Activated CD4-positive, alpha-beta memory T cell treated with anti-CD3 and anti-CD28 coated beads, Interleukin-2, amount 10 ng/mL, durations not matched to agents 7 days and 5 days (primary cell): ENCODE results near the gene CNTNAP2. TPM values are rescaled to one million over a fixed set of nuclear protein-coding genes. Genes with fewer than 3 reads are reported as not detected.
"Not testable (repeated sequence)": the region's sequence is repeated elsewhere in the genome, so short reads cannot be mapped to it uniquely, and the experiment has no call there.

Source experiments
- CTCF ChIA-PET: fragments of 350-600 bp; sonication (Branson Sonifier 250); formaldehyde crosslinking; loops from one replicate; lab custom pipeline; 2021; ENCODE audit warnings: antibody characterized with exemption, inconsistent platforms; lab: Charles Lee
- POLR2A ChIA-PET: fragments of 350-600 bp; sonication (Branson Sonifier 250); formaldehyde crosslinking; loops from one replicate; lab custom pipeline; 2021; ENCODE audit warnings: antibody characterized with exemption; lab: Charles Lee
- DNase-seq: peaks from one replicate; pipeline ENCODE4 v3.0.0-alpha.2; 2020
- H3K27ac Mint-ChIP-seq: one replicate; pipeline ENCODE4 v1.8.0; 2021; ENCODE audit warnings: mild to moderate bottlenecking, mixed read lengths
- H3K27me3 Mint-ChIP-seq: one replicate; pipeline ENCODE4 v1.8.0; 2021; ENCODE audit warnings: mixed read lengths
- H3K36me3 Mint-ChIP-seq: one replicate; pipeline ENCODE4 v1.8.0; 2021; ENCODE audit warnings: low read depth, mixed read lengths
- H3K4me1 Mint-ChIP-seq: one replicate; pipeline ENCODE4 v1.8.0; 2021; ENCODE audit warnings: mixed read lengths
- H3K4me3 Mint-ChIP-seq: one replicate; pipeline ENCODE4 v1.8.0; 2021; ENCODE audit warnings: mild to moderate bottlenecking, mixed read lengths
- H3K9me3 Mint-ChIP-seq: one replicate; pipeline ENCODE4 v1.8.0; 2021; ENCODE audit warnings: mixed read lengths
- total RNA-seq, 2 experiments: library from RNA; stranded (reverse); gene quantifications; one replicate each; pipeline ENCODE4 v1.2.3, GENCODE V29; 2021

CNTNAP2 gene
- total RNA-seq, 2 experiments from 2014 or later: not detected

DNA sequence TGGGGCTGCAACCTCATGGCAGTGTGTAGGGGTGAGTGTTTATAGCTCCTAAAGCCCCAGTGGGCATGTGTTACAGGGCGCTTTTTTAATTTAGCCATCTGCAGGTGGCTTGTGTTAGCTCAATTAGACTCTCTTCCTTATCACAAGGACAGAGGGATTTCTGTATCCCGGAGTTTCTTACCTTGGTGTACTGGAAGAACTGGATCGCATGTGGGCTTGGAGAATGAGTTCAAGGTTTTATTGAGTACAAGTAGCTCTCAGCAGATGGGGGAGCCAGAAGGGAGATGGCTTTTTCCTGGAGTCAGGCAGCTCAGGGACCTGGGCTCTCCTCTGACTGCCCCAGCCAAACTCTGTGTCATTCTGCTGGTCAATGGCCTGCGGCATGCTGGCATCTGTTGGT is 2320.4 kb downstream of the CNTNAP2 start:
- Mint-ChIP-seq H3K27me3 (peaks cover 2% of the 10 kb centered on the region), H3K9me3 (no peaks in the 10 kb centered on the region), H3K4me3 (no peak overlapping the region), H3K27ac (no peak overlapping the region), H3K4me1 (no peaks in the 10 kb centered on the region), H3K36me3 (no peaks in the 10 kb centered on the region)
- DNase-seq: no peak
- POLR2A ChIA-PET: no interaction called here
- CTCF ChIA-PET: no interaction called here

DNA sequence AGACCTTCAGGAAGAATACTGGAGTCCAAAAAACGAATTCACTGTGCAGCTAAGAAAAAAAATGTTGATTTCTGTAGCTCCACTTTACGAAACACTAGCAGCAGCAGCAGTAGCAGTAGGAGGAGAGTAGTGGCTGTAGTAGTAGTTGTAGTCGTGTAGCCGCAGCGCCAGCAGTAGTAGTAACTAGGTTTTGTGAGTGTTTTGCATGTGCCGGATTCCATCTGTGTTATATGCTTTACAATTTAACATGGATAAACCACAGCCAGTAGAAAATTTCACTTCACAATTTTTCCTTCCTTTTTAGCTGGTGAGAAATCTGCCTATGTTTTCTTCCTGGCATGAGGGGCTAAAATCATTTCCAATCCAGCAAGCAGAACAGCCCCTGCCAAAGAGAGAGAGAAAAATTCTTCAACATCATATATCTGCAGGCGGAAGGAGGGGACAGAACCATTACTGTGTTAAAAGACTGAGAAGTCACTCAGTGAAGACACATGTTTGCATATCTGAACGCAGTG is 2325.6 kb downstream of the CNTNAP2 start:
- Mint-ChIP-seq H3K9me3 (peaks cover 9% of the 10 kb centered on the region), H3K4me1 (peaks cover 7% of the 10 kb centered on the region), H3K36me3 (peaks cover 3% of the 10 kb centered on the region), H3K4me3 (no peak overlapping the region), H3K27ac (no peak overlapping the region), H3K27me3 (peaks cover 5% of the 10 kb centered on the region)
- CTCF ChIA-PET: no interaction called here
- DNase-seq: no peak
- POLR2A ChIA-PET: no interaction called here

DNA sequence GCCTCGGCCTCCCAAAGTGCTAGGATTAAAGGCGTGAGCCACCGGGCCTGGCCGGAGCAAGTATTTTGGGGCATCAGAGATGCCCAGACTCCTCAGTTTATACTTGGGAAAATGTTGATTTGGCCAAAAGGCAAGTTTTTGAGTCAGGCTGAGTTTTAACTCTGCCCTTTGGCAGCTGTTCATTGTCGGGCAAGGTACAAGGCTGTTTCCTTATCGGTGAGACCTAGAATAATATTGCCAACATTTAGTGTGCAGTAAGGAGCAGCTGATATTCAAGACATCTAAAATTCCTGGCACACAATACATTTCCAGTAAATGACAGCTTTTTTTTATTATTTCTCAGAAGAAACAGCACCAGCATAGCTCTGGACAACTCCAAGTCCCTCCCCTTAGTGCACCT is 2326.3 kb downstream of the CNTNAP2 start:
- H3K27ac Mint-ChIP-seq: no peak overlapping the region

DNA sequence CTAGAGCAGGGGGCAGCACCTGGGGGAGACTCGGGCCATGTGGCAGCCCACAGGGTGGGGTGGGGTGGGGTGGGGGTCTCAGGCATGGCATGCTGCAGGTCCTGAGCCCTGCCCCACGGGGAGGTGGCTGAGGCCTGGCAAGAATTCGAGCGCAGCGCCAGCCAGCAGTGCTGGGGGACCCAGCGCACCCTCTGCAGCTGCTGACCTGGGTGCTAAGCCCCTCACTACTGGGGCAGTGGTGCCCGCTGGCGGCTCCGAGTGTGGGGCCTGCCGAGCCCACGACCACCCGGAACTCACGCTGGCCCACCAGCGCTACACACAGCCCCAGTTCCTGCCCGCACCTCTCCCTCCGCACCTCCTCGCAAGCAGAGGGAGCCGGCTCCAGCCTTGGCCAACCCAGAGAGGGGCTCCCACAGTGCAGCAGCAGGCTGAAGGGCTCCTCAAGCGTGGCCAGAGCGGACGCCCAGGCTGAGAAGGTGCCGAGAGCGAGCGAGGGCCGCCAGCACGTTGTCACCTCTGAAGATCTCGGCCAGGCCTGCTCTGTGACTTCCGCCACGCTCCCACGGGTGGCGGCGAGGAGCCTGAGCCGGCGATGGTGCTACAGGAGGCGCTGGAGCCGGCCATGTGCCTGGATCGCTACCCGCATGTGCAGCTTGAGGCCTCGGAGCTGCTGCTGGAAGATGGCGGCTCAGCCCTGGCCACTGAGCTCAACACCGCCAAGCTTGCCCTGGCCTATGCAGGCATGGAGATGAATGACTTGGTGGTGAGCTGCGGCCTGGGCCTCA is 2328.9 kb downstream of the CNTNAP2 start:
- Mint-ChIP-seq H3K9me3 (peaks cover 9% of the 10 kb centered on the region), H3K27ac (no peak overlapping the region), H3K4me3 (no peak overlapping the region), H3K36me3 (peaks cover 3% of the 10 kb centered on the region), H3K27me3 (peaks cover 5% of the 10 kb centered on the region), H3K4me1 (peaks cover 12% of the 10 kb centered on the region)
- no peak for DNase-seq
- CTCF ChIA-PET: no interaction called here
- POLR2A ChIA-PET: no interaction called here

More for the DNA sequence above, 2326.3 kb downstream of the CNTNAP2 start:
- POLR2A ChIA-PET: no interaction called here
- CTCF ChIA-PET: no interaction called here
- Mint-ChIP-seq H3K27me3 (peaks cover 5% of the 10 kb centered on the region), H3K4me1 (peaks cover 12% of the 10 kb centered on the region), H3K4me3 (no peak overlapping the region), H3K9me3 (peaks cover 9% of the 10 kb centered on the region), H3K36me3 (peaks cover 3% of the 10 kb centered on the region)
- no peak for DNase-seq

DNA sequence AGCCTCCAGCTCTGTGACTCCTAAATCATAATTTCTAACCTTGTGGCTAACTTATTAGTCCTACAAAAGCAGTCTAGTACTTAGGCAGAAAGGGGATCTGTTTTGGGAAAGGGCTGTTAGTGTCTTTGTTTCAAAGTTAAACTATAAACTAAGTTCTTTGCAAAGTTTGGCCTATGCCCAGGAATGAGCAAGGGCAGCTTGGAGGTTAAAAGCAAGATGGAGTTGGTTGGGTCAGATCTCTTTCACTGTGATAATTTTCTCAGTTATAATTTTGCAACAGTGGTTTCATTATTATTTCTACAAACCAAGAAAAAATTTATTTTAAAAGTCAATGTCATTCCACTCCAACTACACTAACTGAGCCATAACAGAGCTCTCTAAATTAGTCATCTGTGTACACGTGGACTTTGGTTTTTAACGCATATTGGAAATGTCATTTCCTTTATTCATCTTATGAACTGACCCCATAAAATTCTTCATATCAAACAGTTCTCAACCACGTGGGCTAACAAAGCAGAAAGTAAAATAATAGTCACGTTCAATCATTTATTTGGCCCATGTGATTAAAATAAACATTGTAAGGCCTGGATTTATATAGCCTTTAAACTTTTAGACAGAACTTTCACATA is 2330.7 kb downstream of the CNTNAP2 start:
- no peak for DNase-seq
- H3K27me3 Mint-ChIP-seq: peaks cover 3% of the 10 kb centered on the region
- ChIA-PET CTCF (no interaction called here), POLR2A (no interaction called here)
- H3K36me3 Mint-ChIP-seq: peaks cover 3% of the 10 kb centered on the region
- H3K27ac Mint-ChIP-seq: no peak overlapping the region
- H3K4me3 Mint-ChIP-seq: no peak overlapping the region
- H3K4me1 Mint-ChIP-seq: peaks cover 21% of the 10 kb centered on the region
- peaks cover 9% of the 10 kb centered on the region for H3K9me3 Mint-ChIP-seq

DNA sequence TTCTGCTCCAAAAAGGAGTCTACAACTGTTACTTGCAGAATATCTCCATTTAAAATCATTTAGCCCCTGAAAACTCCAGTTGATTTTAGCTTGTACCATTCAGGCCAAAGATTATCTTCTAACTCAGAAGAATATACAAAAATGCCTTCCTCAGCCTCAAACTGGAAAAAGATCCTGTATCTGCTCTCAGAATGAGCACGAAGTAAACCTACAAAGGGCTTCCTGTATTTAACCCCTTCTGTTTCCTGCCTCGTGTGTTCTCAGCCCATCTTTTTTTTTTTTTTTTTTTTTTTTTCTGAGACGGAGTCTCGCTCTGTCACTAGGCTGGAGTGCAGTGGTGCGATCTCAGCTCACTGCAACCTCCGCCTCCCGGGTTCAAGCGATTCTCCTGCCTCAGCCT is 2334.9 kb downstream of the CNTNAP2 start:
- H3K27me3 Mint-ChIP-seq, H3K36me3 Mint-ChIP-seq, CTCF ChIA-PET, DNase-seq, POLR2A ChIA-PET, H3K4me3 Mint-ChIP-seq, H3K9me3 Mint-ChIP-seq, H3K27ac Mint-ChIP-seq: not testable (repeated sequence)
- peaks cover 22% of the 10 kb centered on the region for H3K4me1 Mint-ChIP-seq

DNA sequence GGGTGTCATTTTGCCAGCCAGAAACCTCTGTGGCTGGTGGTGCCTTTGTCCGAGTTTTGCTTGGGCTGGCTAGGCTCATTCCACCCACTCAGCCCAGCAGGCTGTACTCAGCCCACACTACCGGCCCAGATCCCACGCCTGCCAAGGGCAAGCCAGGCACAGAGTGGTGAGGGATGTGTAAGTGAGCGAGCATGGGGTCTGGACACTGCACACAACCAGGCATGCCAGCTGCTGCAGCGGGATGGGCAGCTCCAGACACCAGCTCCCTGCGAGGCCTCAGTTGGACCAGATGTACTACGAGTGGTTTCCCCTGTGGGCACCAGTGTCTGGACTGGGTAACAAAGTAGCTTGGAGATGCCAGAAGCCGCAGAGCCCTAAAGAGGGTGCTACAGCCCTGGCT is 2339.8 kb downstream of the CNTNAP2 start:
- no peaks in the 10 kb centered on the region for H3K36me3 Mint-ChIP-seq
- H3K4me3 Mint-ChIP-seq: no peak overlapping the region
- CTCF ChIA-PET: no interaction called here
- no peak overlapping the region for H3K27ac Mint-ChIP-seq
- H3K9me3 Mint-ChIP-seq: no peaks in the 10 kb centered on the region
- H3K27me3 Mint-ChIP-seq: peaks cover 5% of the 10 kb centered on the region
- H3K4me1 Mint-ChIP-seq: peaks cover 7% of the 10 kb centered on the region
- POLR2A ChIA-PET: no interaction called here
- no peak for DNase-seq

DNA sequence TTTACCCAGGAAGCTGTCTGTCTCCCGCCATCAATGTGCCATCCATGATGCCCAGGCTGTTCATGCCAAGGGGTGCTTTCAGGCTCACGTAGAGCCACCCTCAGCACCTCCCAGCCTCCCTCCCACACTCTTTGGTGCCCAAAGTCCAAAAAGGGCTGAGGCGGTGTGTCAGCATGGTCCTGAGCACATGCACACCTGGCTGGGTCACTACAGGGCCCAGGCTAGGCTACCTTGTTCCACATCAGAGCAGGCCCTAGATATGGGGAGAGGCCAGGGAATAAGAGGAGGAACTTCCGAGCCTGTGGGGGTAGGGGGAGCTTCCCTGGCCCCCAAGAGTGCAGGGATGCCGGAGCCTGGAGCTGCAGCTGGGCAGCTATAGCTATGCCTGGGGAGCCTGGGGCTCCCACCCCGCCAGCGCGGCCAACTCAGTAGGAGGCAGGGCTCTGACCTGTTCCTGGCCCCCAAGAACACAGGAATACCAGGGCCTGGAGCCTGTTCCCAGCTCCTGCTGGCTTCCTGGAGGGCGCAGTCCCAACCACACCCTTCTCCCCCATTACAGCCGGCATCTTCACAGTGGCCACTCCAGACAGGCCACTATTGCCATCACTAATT is 2340.8 kb downstream of the CNTNAP2 start:
- POLR2A ChIA-PET: no interaction called here
- H3K27ac Mint-ChIP-seq: no peak overlapping the region
- H3K36me3 Mint-ChIP-seq: no peaks in the 10 kb centered on the region
- no peak for DNase-seq
- H3K9me3 Mint-ChIP-seq: peaks cover 5% of the 10 kb centered on the region
- CTCF ChIA-PET: no interaction called here
- peaks cover 5% of the 10 kb centered on the region for H3K27me3 Mint-ChIP-seq
- no peak overlapping the region for H3K4me3 Mint-ChIP-seq
- peaks cover under 1% of the 10 kb centered on the region for H3K4me1 Mint-ChIP-seq

DNA sequence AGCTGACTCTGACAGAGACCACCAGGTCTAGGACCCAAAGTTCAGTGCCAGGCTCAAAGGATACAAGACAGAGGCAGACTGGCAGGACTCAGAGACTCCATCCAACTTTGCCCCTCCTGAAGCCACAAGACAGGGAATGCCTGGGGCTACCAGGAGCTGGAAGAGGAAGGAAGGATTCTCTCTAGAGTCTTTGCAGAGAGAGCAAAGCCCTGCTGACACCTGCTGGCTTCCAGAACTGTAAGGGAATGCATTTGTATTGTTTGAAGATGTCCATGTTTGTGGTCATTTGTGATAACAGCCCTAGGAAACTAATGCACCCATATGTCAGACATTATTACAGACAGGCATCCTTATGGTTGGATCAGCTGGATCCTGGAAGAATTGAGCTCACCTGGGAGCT is 2341.7 kb downstream of the CNTNAP2 start:
- peaks cover 5% of the 10 kb centered on the region for H3K27me3 Mint-ChIP-seq
- no peak for DNase-seq
- POLR2A ChIA-PET: no interaction called here
- CTCF ChIA-PET: no interaction called here
- no peak overlapping the region for H3K27ac Mint-ChIP-seq
- peaks cover 9% of the 10 kb centered on the region for H3K9me3 Mint-ChIP-seq
- H3K4me3 Mint-ChIP-seq: no peak overlapping the region
- H3K4me1 Mint-ChIP-seq: peaks cover 2% of the 10 kb centered on the region
- H3K36me3 Mint-ChIP-seq: no peaks in the 10 kb centered on the region

DNA sequence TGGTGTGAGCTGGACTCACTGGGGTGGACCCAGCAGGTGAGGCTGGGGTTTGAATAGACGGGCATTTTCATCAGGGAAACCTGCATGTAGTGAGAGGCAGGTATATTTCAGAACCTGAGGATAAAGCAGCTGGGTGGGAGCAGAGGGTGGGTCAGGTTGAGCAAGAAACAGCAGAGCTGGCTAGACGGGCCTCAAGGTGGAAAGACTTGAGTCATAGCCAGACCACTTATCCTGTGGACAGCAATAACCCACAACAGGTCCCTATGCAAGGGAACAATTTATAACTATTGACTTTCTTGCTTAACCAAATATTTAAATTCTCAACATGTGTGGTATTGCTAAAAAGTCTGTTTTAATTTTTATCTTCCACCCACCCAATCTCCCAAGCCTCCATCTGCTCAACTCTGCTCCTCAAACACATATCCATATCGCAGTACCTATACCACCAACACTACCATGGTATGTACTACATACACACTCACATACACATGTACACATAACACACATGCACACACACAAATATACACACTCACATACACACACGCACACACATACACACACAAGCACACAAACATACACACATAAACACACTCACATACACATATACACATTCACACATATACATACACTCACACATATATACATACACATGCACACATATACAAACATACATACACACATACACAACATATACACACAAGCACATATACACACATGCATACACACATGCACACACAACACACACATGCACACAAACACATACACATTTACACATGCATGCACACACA is 2345.0 kb downstream of the CNTNAP2 start:
- POLR2A ChIA-PET: no interaction called here
- Mint-ChIP-seq H3K27me3 (no peaks in the 10 kb centered on the region), H3K4me3 (no peak overlapping the region), H3K36me3 (no peaks in the 10 kb centered on the region), H3K27ac (no peak overlapping the region), H3K4me1 (peaks cover 4% of the 10 kb centered on the region), H3K9me3 (peaks cover 11% of the 10 kb centered on the region)
- CTCF ChIA-PET: no interaction called here
- no peak for DNase-seq

DNA sequence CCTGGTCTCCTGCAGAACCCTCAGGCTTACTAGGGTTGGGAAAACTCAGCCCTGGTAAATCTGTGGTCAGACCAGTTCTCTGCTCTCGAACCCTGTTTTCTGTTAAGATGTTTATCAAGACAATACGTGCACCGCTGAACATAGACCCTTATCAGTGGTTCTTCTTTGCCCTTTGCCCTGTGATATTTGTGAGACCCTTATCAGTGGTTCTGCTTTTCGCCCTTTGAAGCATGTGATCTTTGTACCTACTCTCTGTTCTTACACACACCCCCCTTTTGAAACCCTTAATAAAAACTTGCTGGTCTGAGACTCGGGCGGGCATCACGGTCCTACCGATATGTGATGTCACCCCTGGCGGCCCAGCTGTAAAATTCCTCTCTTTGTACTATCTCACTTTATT is 2346.2 kb downstream of the CNTNAP2 start:
- POLR2A ChIA-PET, H3K27me3 Mint-ChIP-seq, H3K4me1 Mint-ChIP-seq, DNase-seq, H3K4me3 Mint-ChIP-seq, H3K27ac Mint-ChIP-seq, H3K36me3 Mint-ChIP-seq, CTCF ChIA-PET: not testable (repeated sequence)
- H3K9me3 Mint-ChIP-seq: peaks cover 11% of the 10 kb centered on the region

DNA sequence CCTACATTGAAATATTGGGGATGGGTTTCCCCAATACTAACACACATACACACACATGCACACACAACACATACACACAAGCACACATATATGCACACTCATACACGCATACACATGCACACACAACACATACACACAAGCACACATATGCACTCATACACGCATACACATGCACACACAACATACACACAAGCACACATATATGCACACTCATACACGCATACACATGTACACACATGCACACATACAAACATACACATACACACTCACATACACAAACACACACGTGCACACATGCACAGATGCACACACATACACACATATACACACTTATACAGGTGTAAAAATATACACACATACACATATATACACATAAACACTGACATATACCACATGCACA is 2346.6 kb downstream of the CNTNAP2 start:
- POLR2A ChIA-PET: no interaction called here
- Mint-ChIP-seq H3K9me3 (peaks cover 11% of the 10 kb centered on the region), H3K27ac (no peak overlapping the region), H3K27me3 (no peaks in the 10 kb centered on the region), H3K4me3 (no peak overlapping the region), H3K4me1 (peaks cover 4% of the 10 kb centered on the region), H3K36me3 (no peaks in the 10 kb centered on the region)
- DNase-seq: no peak
- CTCF ChIA-PET: no interaction called here

DNA sequence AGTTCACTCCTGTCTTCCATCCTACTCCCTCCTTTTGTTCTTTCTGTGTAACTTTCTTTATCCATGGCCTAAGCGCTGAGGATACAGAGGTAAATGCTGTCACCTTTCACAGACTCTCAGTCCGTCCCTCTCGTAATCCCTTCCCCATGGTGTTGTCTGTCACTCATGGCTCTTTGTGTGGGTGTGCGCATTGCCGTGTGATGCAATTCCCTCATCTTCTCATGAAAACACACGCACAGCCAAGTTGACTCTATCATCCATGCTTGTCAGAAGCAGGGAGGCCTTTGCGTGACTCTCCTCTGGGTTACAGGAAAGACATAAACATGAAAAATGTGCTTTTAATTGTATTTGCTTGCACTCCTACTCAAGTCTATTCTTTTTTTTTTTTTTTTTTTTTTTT is 2348.3 kb downstream of the CNTNAP2 start:
- Mint-ChIP-seq H3K27ac (no peak overlapping the region), H3K4me1 (peaks cover 4% of the 10 kb centered on the region), H3K9me3 (peaks cover 11% of the 10 kb centered on the region), H3K4me3 (no peak overlapping the region), H3K27me3 (no peaks in the 10 kb centered on the region), H3K36me3 (no peaks in the 10 kb centered on the region)
- no peak for DNase-seq
- ChIA-PET POLR2A (no interaction called here), CTCF (no interaction called here)
